Measurements from ENCODE around the gene USP10.
"Not testable (repeated sequence)": the region's sequence is repeated elsewhere in the genome, so short reads cannot be mapped to it uniquely, and the experiment has no call there.

- not testable (repeated sequence) for TF ChIP-seq CTCF (conservative IDR thresholded peaks at IDR 0.05); ZFX (IDR thresholded peaks at IDR 0.05)
Measured at GRCh38 chr16:84693869-84694268, 5.9 kb upstream of the USP10 start.

Measured in C4-2B (cell line).